B cell (primary cell): ENCODE results near the gene NHSL1. TPM values are rescaled to one million over a fixed set of nuclear protein-coding genes. Genes with fewer than 3 reads are reported as not detected.

ENCODE experiments used
- ATAC-seq: fragments of 200-7000 bp; cut with Tn5 transposase; one replicate; pipeline ENCODE4 v1.10.0; 2021; ENCODE audit warnings: low read depth, mild to moderate bottlenecking, moderate number of reproducible peaks, moderate library complexity
- CTCF ChIA-PET: fragments of 350-600 bp; sonication (Branson Sonifier 250); formaldehyde crosslinking; loops from one replicate; lab custom pipeline; 2021; ENCODE audit warnings: antibody characterized with exemption, inconsistent platforms; lab: Charles Lee
- POLR2A ChIA-PET: fragments of 350-600 bp; sonication (Branson Sonifier 250); formaldehyde crosslinking; loops from one replicate; lab custom pipeline; 2021; ENCODE audit warnings: antibody characterized with exemption; lab: Charles Lee
- DNase-seq: peaks from one replicate; pipeline ENCODE4 v3.0.0; 2013
- H2AFZ ChIP-seq: 2 replicates; pipeline ENCODE4 v1.6.1; 2012; ENCODE audit warnings: mild to moderate bottlenecking, low read depth, low read length; ENCODE audit not compliant: insufficient read depth, poor library complexity, severe bottlenecking
- H3K27ac ChIP-seq, 2 donors: 1 replicate in 1 of 2; 2 replicates in 1 of 2; pipeline ENCODE4 v1.5.1; 2012 to 2013; ENCODE audit warnings: low read length in 2 of 2, mild to moderate bottlenecking in 2 of 2, moderate library complexity in 1 of 2
- H3K27me3 ChIP-seq, 4 experiments: fragments of 200-600 bp in 1 of 4; sonication (generic) in 1 of 4; replicated peaks in 1 of 4; 1 replicate in 2 of 4; 2 replicates in 2 of 4; pipeline versions ENCODE4 v1.6.1 to v1.7.0; 2013 to 2016; ENCODE audit warnings: low read length in 3 of 4, mild to moderate bottlenecking in 2 of 4, mixed read lengths in 1 of 4, moderate library complexity in 1 of 4; ENCODE audit not compliant: insufficient read depth in 4 of 4, control insufficient read depth in 3 of 4; ENCODE audit errors: control extremely low read depth in 1 of 4
- H3K36me3 ChIP-seq, 2 experiments: replicated peaks in 1 of 2; 1 replicate in 1 of 2; 2 replicates in 1 of 2; pipeline versions ENCODE4 v1.6.1 to v1.7.1; 2013; ENCODE audit warnings: low read length in 1 of 2; ENCODE audit not compliant: insufficient read depth in 2 of 2, control insufficient read depth in 1 of 2; ENCODE audit errors: control extremely low read depth in 1 of 2, extremely low read depth in 1 of 2
- H3K4me1 ChIP-seq, 2 donors: fragments of 200-600 bp in 1 of 2; sonication (generic) in 1 of 2; 1 replicate in 1 of 2; 2 replicates in 1 of 2; pipeline versions ENCODE4 v1.5.1 to v1.6.1; 2013 to 2017; ENCODE audit warnings: low read length in 2 of 2; ENCODE audit not compliant: control insufficient read depth in 2 of 2, insufficient read depth in 2 of 2
- H3K4me2 ChIP-seq: replicated peaks from 2 replicates; pipeline ENCODE3; 2012; ENCODE audit warnings: mild to moderate bottlenecking, low read depth, low read length; ENCODE audit not compliant: poor library complexity, severe bottlenecking
- H3K4me3 ChIP-seq, 5 experiments: fragments of 200-600 bp in 1 of 5; sonication (generic) in 1 of 5; 1 replicate in 3 of 5; 2 replicates in 2 of 5; pipeline versions ENCODE4 v1.5.1 to v1.7.0; 2011 to 2016; ENCODE audit warnings: low read length in 4 of 5, mild to moderate bottlenecking in 4 of 5, low read depth in 2 of 5, control low read depth in 1 of 5, moderate library complexity in 1 of 5; ENCODE audit not compliant: insufficient read depth in 1 of 5; ENCODE audit errors: control extremely low read depth in 1 of 5, extremely low read depth in 1 of 5
- H3K79me2 ChIP-seq: fragments of 200-600 bp; sonication (generic); one replicate; pipeline ENCODE4 v1.6.0; 2016; ENCODE audit warnings: low read length; ENCODE audit not compliant: control insufficient read depth, insufficient read depth
- H3K9ac ChIP-seq: fragments of 200-600 bp; sonication (generic); 2 replicates; pipeline ENCODE4 v1.6.1; 2017; ENCODE audit warnings: mild to moderate bottlenecking, low read length, moderate library complexity
- H3K9me3 ChIP-seq, 3 donors: one replicate each; pipeline versions ENCODE4 v1.6.1 to v1.7.1; 2013; ENCODE audit warnings: low read length in 2 of 3; ENCODE audit not compliant: control insufficient read depth in 2 of 3, insufficient read depth in 1 of 3; ENCODE audit errors: control extremely low read depth in 1 of 3
- H4K20me1 ChIP-seq: 2 replicates; pipeline ENCODE4 v1.6.0; 2012; ENCODE audit warnings: mild to moderate bottlenecking, low read length; ENCODE audit not compliant: insufficient read depth, control insufficient read depth, poor library complexity, severe bottlenecking
- H3K27ac Mint-ChIP-seq: one replicate; pipeline ENCODE4 v1.8.0; 2021; ENCODE audit warnings: mixed read lengths
- H3K27me3 Mint-ChIP-seq: one replicate; pipeline ENCODE4 v1.8.0; 2021; ENCODE audit warnings: mixed read lengths
- H3K4me1 Mint-ChIP-seq: one replicate; pipeline ENCODE4 v1.8.0; 2021; ENCODE audit warnings: mixed read lengths
- H3K4me3 Mint-ChIP-seq: one replicate; pipeline ENCODE4 v1.8.0; 2021; ENCODE audit warnings: mixed read lengths
- H3K9me3 Mint-ChIP-seq: one replicate; pipeline ENCODE4 v1.8.0; 2022; ENCODE audit warnings: mixed read lengths; ENCODE audit not compliant: insufficient read depth
- EZH2 ChIP-seq: IDR thresholded peaks from 2 replicates; pipeline ENCODE4 v1.6.1; 2012; ENCODE audit warnings: borderline replicate concordance, low read depth, mild to moderate bottlenecking, moderate library complexity, low read length; ENCODE audit not compliant: insufficient read depth, poor library complexity, severe bottlenecking
- WGBS: methylation state at CpG from one replicate; pipeline ENCODE4 v1.1.5; 2013; ENCODE audit warnings: missing lambda C conversion rate; ENCODE audit not compliant: insufficient coverage; 5-methylcytosine and 5-hydroxymethylcytosine counted together
- intact Hi-C: fragments of 100-400 bp; cut with micrococcal nuclease; formaldehyde crosslinking; loops from one replicate; pipeline ENCODE4 v1.10.0; 2022
- polyA plus RNA-seq: library from polyadenylated mRNA; depleted of rRNA; stranded (reverse); fragments of >200 nt; gene quantifications from 2 replicates; pipeline ENCODE4 v1.2.3, GENCODE V29; 2012
- total RNA-seq, 2 donors: library from RNA; stranded (reverse); fragments of 120-200 nt in 1 of 2; gene quantifications; 1 replicate in 1 of 2; 2 replicates in 1 of 2; pipeline versions ENCODE4 v1.2.3 to v1.2.4, GENCODE V29; 2013 to 2022
- TF ChIP-seq, protein P1 (sequence below): fragments of 200-600 bp; IDR thresholded peaks from one replicate; pipeline ENCODE4 v1.8.0; 2022; ENCODE audit warnings: antibody characterized with exemption, mild to moderate bottlenecking

Gene NHSL1
- total and polyA plus RNA-seq, 2 donors (not counting 1 experiment from before 2014, with no cell fraction given): 0.04 to 0.10 TPM

DNA sequence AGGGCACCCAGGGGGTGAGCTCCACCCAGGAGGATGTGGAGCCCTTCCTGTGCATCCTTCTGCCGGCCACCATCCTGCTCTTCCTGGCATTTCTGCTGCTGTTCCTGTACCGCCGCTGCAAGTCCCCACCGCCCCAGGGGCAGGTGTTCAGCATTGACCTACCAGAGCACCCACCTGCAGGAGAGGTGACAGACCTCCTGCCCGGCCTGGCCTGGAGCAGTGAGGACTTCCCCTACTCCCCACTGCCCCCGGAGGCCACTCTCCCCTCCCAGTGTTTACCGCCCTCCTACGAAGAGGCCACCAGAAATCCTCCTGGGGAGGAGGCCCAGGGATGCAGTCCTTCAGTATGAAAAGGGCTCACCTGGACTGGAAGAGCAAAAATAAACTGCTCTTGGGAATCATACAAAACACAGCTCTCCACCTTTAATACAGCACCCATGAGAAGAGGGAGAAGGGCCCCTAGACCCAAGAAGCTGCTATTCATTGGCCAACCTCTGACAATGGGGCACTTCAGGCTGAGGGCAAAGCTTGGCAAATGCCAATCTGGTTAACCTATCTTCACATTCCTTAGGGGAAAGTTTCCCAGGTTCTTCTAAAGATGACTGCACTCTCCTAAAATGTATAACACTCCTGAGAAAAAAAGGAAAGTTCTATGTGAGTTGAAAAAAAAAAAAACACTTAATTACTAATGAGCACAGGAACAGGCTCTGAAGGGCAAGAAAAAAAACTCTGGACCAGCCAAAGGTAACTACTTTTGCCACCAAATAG is 116.6 kb downstream of the NHSL1 start:
- H3K4me1 Mint-ChIP-seq: no peaks in the 10 kb centered on the region
- ATAC-seq (no peak), DNase-seq (no peak)
- no peak overlapping the region for H3K4me3 Mint-ChIP-seq
- no peaks in the 10 kb centered on the region for H3K9me3 Mint-ChIP-seq
- Histone ChIP-seq H3K36me3 (no peaks in the 10 kb centered on the region), H3K4me2 (no peak overlapping the region), H3K9me3 (no peaks in the 10 kb centered on the region), H3K79me2 (no peaks in the 10 kb centered on the region), H3K27ac (no peak overlapping the region), H3K27me3 (no peaks in the 10 kb centered on the region), H3K4me3 (no peak overlapping the region), H3K9ac (no peak overlapping the region), H3K4me1 (no peaks in the 10 kb centered on the region), H4K20me1 (no peaks in the 10 kb centered on the region), H2AFZ (no peak overlapping the region)
- WGBS: 100% methylated on average over 4 of the region's 8 CpGs
- TF ChIP-seq, protein P1, sequence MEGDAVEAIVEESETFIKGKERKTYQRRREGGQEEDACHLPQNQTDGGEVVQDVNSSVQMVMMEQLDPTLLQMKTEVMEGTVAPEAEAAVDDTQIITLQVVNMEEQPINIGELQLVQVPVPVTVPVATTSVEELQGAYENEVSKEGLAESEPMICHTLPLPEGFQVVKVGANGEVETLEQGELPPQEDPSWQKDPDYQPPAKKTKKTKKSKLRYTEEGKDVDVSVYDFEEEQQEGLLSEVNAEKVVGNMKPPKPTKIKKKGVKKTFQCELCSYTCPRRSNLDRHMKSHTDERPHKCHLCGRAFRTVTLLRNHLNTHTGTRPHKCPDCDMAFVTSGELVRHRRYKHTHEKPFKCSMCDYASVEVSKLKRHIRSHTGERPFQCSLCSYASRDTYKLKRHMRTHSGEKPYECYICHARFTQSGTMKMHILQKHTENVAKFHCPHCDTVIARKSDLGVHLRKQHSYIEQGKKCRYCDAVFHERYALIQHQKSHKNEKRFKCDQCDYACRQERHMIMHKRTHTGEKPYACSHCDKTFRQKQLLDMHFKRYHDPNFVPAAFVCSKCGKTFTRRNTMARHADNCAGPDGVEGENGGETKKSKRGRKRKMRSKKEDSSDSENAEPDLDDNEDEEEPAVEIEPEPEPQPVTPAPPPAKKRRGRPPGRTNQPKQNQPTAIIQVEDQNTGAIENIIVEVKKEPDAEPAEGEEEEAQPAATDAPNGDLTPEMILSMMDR: no peak
- TF ChIP-seq EZH2: no peak
- intact Hi-C loops: no loop called here
- ChIA-PET POLR2A (no interaction called here), CTCF (no interaction called here)
- H3K27ac Mint-ChIP-seq: no peak overlapping the region
- peaks cover 2% of the 10 kb centered on the region for H3K27me3 Mint-ChIP-seq

DNA sequence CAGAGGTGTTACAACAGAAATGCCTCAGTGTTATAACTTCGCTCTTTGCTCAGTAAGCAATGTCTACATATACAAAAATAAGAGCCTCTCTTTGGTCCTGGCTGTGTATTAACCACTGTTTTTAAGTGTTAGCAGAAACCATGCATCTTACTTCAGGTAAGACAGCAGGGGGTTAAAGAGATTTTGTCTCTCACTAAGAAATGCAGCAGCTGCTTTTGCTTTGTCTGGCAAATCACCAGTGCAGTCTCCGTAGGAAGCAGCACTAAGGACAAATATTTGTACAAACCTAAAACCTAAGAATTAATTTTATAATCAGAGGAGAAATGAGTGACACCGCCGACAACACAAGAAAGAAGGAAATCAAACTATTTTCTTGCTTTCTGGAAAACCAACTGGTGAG is 120.8 kb downstream of the NHSL1 start:
- TF ChIP-seq EZH2: no peak
- TF ChIP-seq, protein P1: no peak
- H3K4me1 Mint-ChIP-seq: no peaks in the 10 kb centered on the region
- no peaks in the 10 kb centered on the region for H3K9me3 Mint-ChIP-seq
- Histone ChIP-seq H2AFZ (no peak overlapping the region), H3K9ac (no peak overlapping the region), H3K27me3 (no peaks in the 10 kb centered on the region), H3K27ac (no peak overlapping the region), H4K20me1 (no peaks in the 10 kb centered on the region), H3K79me2 (no peaks in the 10 kb centered on the region), H3K4me1 (no peaks in the 10 kb centered on the region), H3K4me3 (no peak overlapping the region), H3K36me3 (no peaks in the 10 kb centered on the region), H3K9me3 (no peaks in the 10 kb centered on the region), H3K4me2 (no peak overlapping the region)
- POLR2A ChIA-PET: no interaction called here
- CTCF ChIA-PET: no interaction called here
- intact Hi-C loops: no loop called here
- H3K27me3 Mint-ChIP-seq: peaks cover 9% of the 10 kb centered on the region
- DNase-seq: no peak
- no peak for ATAC-seq
- no peak overlapping the region for H3K4me3 Mint-ChIP-seq
- 100% methylated on average over 1 of the region's 4 CpGs for WGBS
- H3K27ac Mint-ChIP-seq: no peak overlapping the region
